ENCODE data around the gene RNPEP. TPM values are rescaled to one million over a fixed set of nuclear protein-coding genes. Genes with fewer than 3 reads are reported as not detected.

Gene RNPEP
- total and polyA plus RNA-seq, 2 of the 8 experiments (the other 6 are each of a cell fraction or from before 2014, with no cell fraction given): 34.1 to 51.1 TPM

DNA sequence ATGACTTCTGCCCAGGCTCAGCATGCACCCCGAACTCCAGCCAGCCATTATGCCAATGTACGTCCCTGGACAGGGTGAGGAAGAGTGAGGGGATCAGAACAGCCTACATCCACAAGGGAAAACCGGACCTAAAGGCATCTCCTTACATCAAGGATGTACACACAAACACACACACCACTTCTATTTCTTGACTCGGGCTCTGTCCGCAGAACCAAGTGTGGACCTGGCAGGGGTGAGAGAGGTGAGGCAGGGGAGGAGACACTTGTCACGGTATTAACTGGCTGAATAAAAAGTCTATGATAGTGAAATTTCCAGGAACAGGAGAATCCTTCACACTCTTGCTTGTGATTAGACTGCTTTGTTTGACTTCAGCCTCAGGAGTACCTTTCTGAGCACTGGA lies 38.4 kb upstream of the RNPEP start:
- 88% methylated on average over 6 of the region's 6 CpGs; no CpG with 5 or more reads in 1 of the 2 experiments for WGBS, 2 experiments (ENCODE audit: extremely low coverage in 1 of 2, insufficient coverage in 1 of 2, insufficient read length in 1 of 2, insufficient replicate concordance in 2 of 2, low coverage in 1 of 2, low lambda C conversion rate in 2 of 2, missing lambda C conversion rate in 1 of 2)

More for the DNA sequence above, 38.4 kb upstream of the RNPEP start:
- H3K23me2 ChIP-seq (ENCODE audit: low read depth, low read length): peaks cover 8% of the 10 kb centered on the region
- H3K79me1 ChIP-seq (ENCODE audit: low read depth, low read length): no peaks in the 10 kb centered on the region
- no peak for DNase-seq (ENCODE audit: low read depth in 1 of 2, low spot score in 2 of 2)
- no peak overlapping the region for H2AFZ ChIP-seq (ENCODE audit: low read length)
- peak overlapping the region; percentile 28; the same call in 1 of the 2 replicates for H2BK5ac ChIP-seq (ENCODE audit: low read depth, low read length)
- peak overlapping the region; percentile 63; the same call in 1 of the 2 replicates for H2BK15ac ChIP-seq (ENCODE audit: low read length)
- no peak overlapping the region for H4K8ac ChIP-seq (ENCODE audit: extremely low read depth, insufficient read depth, low read length)
- peaks cover 7 to 19% (median 10%) of the 10 kb centered on the region in 4 experiments for H3K4me1 ChIP-seq (replicated peaks in 1 of 4; ENCODE audit: control insufficient read depth in 3 of 4, insufficient read depth in 4 of 4, low read length in 3 of 4)
- peak overlapping the region; percentile 87; the same call in 1 of the 2 replicates for H2AK5ac ChIP-seq (ENCODE audit: low read depth, low read length)
- no peaks in the 10 kb centered on the region for H3K9me3 ChIP-seq (ENCODE audit: insufficient read depth in 2 of 2, low read depth in 1 of 2, low read length in 1 of 2)
- no peak overlapping the region for H3K14ac ChIP-seq (ENCODE audit: insufficient read length)
- no peak overlapping the region for H3K4ac ChIP-seq (replicated peaks; ENCODE audit: insufficient read length, low read depth, low read length)
- FAIRE-seq: no peak
- H3K79me2 ChIP-seq (ENCODE audit: control insufficient read depth in 1 of 2, insufficient read depth in 2 of 2, low read length in 2 of 2): no peaks in the 10 kb centered on the region
- H3K56ac ChIP-seq (replicated peaks; ENCODE audit: insufficient read length, low read depth, low read length): no peak overlapping the region
- H3K18ac ChIP-seq (ENCODE audit: extremely low read depth, low read length): no peak overlapping the region
- no peak overlapping the region for H2BK120ac ChIP-seq (replicated peaks; ENCODE audit: low read depth, low read length)
- H3K4me2 ChIP-seq (ENCODE audit: insufficient read depth in 1 of 2, low read depth in 2 of 2, low read length in 2 of 2): no peak overlapping the region
- no peaks in the 10 kb centered on the region for H4K20me1 ChIP-seq (replicated peaks in 1 of 2; ENCODE audit: control insufficient read depth in 1 of 2, insufficient read depth in 2 of 2, low read length in 2 of 2)
- no peak overlapping the region for H3K27ac ChIP-seq (ENCODE audit: low read depth, low read length)
- H3K27me3 ChIP-seq (replicated peaks in 1 of 4; ENCODE audit: control insufficient read depth in 3 of 4, extremely low read depth in 1 of 4, insufficient read depth in 3 of 4, low read length in 3 of 4): peaks cover 0 to 15% (median 13%) of the 10 kb centered on the region in 4 experiments; a peak in 6 of 7 replicates
- no peak overlapping the region for H3K23ac ChIP-seq (ENCODE audit: insufficient read length)
- no peak overlapping the region for H4K91ac ChIP-seq (replicated peaks; ENCODE audit: insufficient read length, low read length)
- no peak overlapping the region for H3K9ac ChIP-seq (replicated peaks in 1 of 4; ENCODE audit: extremely low read depth in 1 of 4, low read depth in 3 of 4, low read length in 3 of 4)
- ChIA-PET POLR2A (ENCODE audit: partially characterized antibody) (interaction anchor here (2.0 to 3.4 kb wide), 4 partner anchors 12 to 65 kb away, joined by 5 to 27 read pairs (median 12); partner anchors contain the start of gene TIMM17A), CTCF (ENCODE audit: partially characterized antibody) (interaction anchor here (0.7 to 8.4 kb wide), 14 partner anchors 10 to 222 kb away, joined by 3 to 145 read pairs (median 8); partner anchors contain the start of gene TIMM17A)
- no peaks in the 10 kb centered on the region; a peak in 1 of 8 replicates for H3K36me3 ChIP-seq (ENCODE audit: control insufficient read depth in 2 of 4, insufficient read depth in 4 of 4, low read length in 3 of 4)
- TF ChIP-seq GTF2F1 (IDR thresholded peaks at IDR 0.05; ENCODE audit: borderline replicate concordance, low read depth, low read length) (no peak), YY1 (IDR thresholded peaks at IDR 0.05; ENCODE audit: low read depth, low read length) (no peak)
- H2BK20ac ChIP-seq (ENCODE audit: low read length): no peak overlapping the region
- H2BK12ac ChIP-seq (ENCODE audit: low read depth, low read length): peak overlapping the region; percentile 52; the same call in 1 of the 2 replicates
- H3K4me3 ChIP-seq (ENCODE audit: extremely low read depth in 1 of 4, insufficient read depth in 2 of 4, low read depth in 3 of 4, low read length in 4 of 4): no peak overlapping the region
- H4K5ac ChIP-seq (ENCODE audit: insufficient read length, low read depth, low read length): no peak overlapping the region
